ENCODE results near the gene BLOC1S3. TPM values are rescaled to one million over a fixed set of nuclear protein-coding genes. Genes with fewer than 3 reads are reported as not detected.

The BLOC1S3 gene
- total RNA-seq (2022; extraction: Qiagen RNA extraction): 10.7 to 15.5 TPM (median 14.7 TPM) in 5 replicates

DNA sequence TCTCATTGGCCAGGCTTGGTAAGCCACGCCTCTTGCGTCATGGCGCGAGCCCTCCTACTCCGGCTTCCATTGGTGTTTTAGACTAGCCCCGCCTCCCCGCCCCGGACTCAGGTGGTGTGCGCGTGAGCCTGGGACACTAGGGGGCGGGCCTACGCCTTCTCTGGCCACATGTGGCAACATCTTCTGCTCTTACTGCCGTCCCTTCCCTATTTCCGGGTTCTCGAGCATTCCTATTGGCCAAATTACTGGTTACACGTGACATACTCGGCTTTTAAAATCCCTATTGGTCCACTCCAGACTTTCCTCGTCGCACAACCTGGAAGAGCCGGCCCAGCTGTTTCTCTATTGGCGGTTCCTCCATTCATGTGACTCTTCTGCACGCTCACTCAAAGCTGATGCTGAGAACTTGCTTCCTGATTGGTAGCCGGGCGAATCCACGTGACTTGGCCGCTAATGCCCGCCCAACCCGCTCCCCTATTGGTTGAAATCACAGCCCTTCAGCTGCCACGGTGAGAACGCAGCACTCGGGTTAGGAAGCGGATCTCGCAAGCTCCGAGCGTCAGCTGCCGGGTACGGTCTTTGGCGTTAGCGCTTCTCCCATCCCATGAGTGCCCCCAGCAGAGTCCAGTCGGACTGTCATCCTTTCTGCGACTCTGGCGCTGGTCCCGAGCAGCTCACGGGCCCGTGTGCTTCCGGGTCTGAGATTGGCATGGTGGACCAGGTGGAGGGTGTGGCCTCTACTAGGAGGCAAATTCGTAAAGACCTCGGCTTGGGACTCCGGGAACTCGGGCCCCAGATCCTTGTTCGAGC, at the start of gene BLOC1S3:
BLOC1S3 (plus strand) TSS at position 523 of the 810 bp plus-strand sequence. CDS start 513 bp downstream, outside the sequence.

DNA sequence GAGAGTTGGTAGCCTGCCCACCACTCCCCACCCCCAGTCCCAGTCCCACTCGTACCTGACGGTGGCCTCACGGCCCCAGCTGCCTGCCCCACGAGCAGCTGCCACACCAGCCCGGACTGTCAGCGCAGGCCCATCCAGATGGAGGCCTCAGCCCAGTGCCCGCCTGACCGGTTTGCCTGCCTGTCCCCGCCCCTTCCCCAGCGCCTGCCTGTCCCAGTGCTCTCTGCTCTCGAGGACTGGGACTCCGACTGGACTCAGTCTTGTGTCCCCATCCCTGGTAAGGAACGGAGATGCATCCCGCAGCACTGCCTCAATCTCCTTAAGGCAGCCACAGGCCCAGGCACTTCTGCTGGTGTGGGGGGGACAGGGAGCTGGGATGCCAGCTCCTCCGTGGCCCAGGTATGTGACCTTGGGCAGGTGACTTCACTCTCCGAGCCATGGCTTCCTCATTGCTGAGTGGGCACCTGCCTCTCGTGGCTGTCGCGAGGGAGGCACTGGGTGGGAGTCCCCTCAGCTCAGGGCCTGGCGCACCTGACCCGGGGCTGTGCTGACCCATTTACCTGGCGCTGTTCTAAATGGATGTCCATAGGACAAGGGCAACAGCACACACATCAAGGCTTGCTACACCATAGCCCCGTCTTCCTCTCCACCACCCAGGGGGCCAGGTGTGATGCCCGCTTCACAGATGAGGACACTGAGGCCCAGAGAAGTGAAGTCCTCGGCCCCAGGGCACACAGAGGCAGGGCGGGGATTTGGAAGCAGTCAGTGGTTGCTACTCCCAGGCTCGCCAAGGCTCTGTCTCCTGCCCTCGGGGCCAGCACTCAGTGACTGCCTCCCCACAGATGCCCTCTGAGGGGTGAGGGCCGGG, 17.5 kb upstream of the BLOC1S3 start, which contains the start of gene NKPD1:
NKPD1 (minus strand) TSS at position 113 of the 868 bp plus-strand sequence. CDS start 832 bp downstream, outside the sequence.

DNA sequence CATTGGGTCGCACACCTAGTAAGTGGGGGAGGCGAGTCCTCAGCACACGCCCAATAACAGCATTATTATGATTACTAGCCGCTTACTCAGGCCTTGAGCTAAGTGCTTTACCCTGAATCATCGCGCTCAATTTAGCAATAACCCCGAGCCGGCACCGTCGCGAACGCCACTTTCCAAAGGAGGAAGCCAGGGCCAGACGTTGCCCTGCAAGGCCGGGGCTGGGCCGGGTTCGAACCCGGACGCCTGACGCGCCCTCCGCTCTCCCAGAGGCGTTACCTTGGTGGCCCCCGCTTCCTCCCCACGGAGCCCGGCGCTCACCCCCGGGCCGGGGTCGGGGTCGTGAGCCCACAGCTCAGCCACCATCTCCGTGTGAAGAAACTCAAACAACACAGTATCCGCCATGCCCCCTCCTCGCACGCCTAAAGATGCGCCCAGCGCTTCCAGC, 745 bp upstream of the BLOC1S3 start, which contains the start of gene TRAPPC6A:
TRAPPC6A (minus strand) TSS at position 421 of the 445 bp plus-strand sequence; CDS start at position 402, 19 bp downstream.

Other genes with a start within 250 kb of the BLOC1S3 start
- not detected in 5 replicates for gene APOC4, start 236.5 kb upstream of the BLOC1S3 start, total RNA-seq (2022; extraction: Qiagen RNA extraction)
- not detected in 5 replicates for gene APOC2, start 232.7 kb upstream of the BLOC1S3 start, total RNA-seq (2022; extraction: Qiagen RNA extraction)
- gene CLPTM1, start 223.4 kb upstream of the BLOC1S3 start, total RNA-seq (2022; extraction: Qiagen RNA extraction): 141 to 188 TPM (median 176 TPM) in 5 replicates
- 28.1 to 57.8 TPM (median 50.6 TPM) in 5 replicates for gene RELB, start 177.3 kb upstream of the BLOC1S3 start, total RNA-seq (2022; extraction: Qiagen RNA extraction)
- 49.4 to 78.5 TPM (median 72.9 TPM) in 5 replicates for gene CLASRP, start 139.7 kb upstream of the BLOC1S3 start, total RNA-seq (2022; extraction: Qiagen RNA extraction)
- 5.3 to 12.0 TPM (median 10.1 TPM) in 5 replicates for gene ZNF296, start 102.3 kb upstream of the BLOC1S3 start, total RNA-seq (2022; extraction: Qiagen RNA extraction)
- gene GEMIN7, start 99.5 kb upstream of the BLOC1S3 start, total RNA-seq (2022; extraction: Qiagen RNA extraction): 85.7 to 94.2 TPM (median 89.0 TPM) in 5 replicates
- 21.1 to 33.7 TPM (median 30.5 TPM) in 5 replicates for gene PPP1R37, start 85.6 kb upstream of the BLOC1S3 start, total RNA-seq (2022; extraction: Qiagen RNA extraction)
- gene NKPD1, start 17.8 kb upstream of the BLOC1S3 start, total RNA-seq (2022; extraction: Qiagen RNA extraction): 0.09 to 0.21 TPM (median 0.10 TPM) in 5 replicates
- gene TRAPPC6A, start 547 bp upstream of the BLOC1S3 start, total RNA-seq (2022; extraction: Qiagen RNA extraction): 39.2 to 45.1 TPM (median 43.3 TPM) in 5 replicates
- gene EXOC3L2, start 66.6 kb downstream of the BLOC1S3 start, total RNA-seq (2022; extraction: Qiagen RNA extraction): 0.58 to 1.8 TPM (median 1.3 TPM) in 5 replicates
- gene MARK4, start 72.5 kb downstream of the BLOC1S3 start, total RNA-seq (2022; extraction: Qiagen RNA extraction): 5.7 to 7.3 TPM (median 6.4 TPM) in 5 replicates
- not detected in 5 replicates for gene CKM, start 144.1 kb downstream of the BLOC1S3 start, total RNA-seq (2022; extraction: Qiagen RNA extraction)
- 0.62 to 1.1 TPM (median 0.85 TPM) in 5 replicates for gene KLC3, start 162.0 kb downstream of the BLOC1S3 start, total RNA-seq (2022; extraction: Qiagen RNA extraction)
- gene ERCC2, start 191.8 kb downstream of the BLOC1S3 start, total RNA-seq (2022; extraction: Qiagen RNA extraction): 10.7 to 15.6 TPM (median 12.6 TPM) in 5 replicates
- gene PPP1R13L, start 226.3 kb downstream of the BLOC1S3 start, total RNA-seq (2022; extraction: Qiagen RNA extraction): 29.4 to 40.5 TPM (median 30.3 TPM) in 5 replicates
- gene POLR1G, start 227.9 kb downstream of the BLOC1S3 start, total RNA-seq (2022; extraction: Qiagen RNA extraction): 41.9 to 52.7 TPM (median 46.6 TPM) in 5 replicates
- 127 to 168 TPM (median 156 TPM) in 5 replicates for gene ERCC1, start 245.1 kb downstream of the BLOC1S3 start, total RNA-seq (2022; extraction: Qiagen RNA extraction)

Data from A549 treated with CORT108297 at 1 μM for 4 hours (cell line).